GDM1 (cell line): ENCODE data around the gene WRNIP1.

Experiments used
- DNase-seq: peaks from one replicate; lab custom pipeline; 2025; lab: John Stamatoyannopoulos, UW

The WRNIP1 gene

GRCh38 chr6:2741756-2742155 lies 23.4 kb upstream of the WRNIP1 start:
- DNase-seq: no peak

- no peak for DNase-seq
Observed at GRCh38 chr6:2743280-2744208, 21.6 kb upstream of the WRNIP1 start.

GRCh38 chr6:2744209-2744771 lies 20.9 kb upstream of the WRNIP1 start:
- DNase-seq: no peak

GRCh38 chr6:2744778-2745177 lies 20.4 kb upstream of the WRNIP1 start:
- no peak for DNase-seq

GRCh38 chr6:2745246-2745645 lies 19.9 kb upstream of the WRNIP1 start:
- no peak for DNase-seq

- DNase-seq: no peak
Observed at GRCh38 chr6:2746557-2747061, 18.6 kb upstream of the WRNIP1 start.

GRCh38 chr6:2748183-2748582 lies 17.0 kb upstream of the WRNIP1 start:
- no peak for DNase-seq

- peak; percentile 56 for DNase-seq
Observed at GRCh38 chr6:2749969-2750600, 15.1 kb upstream of the WRNIP1 start.

- no peak for DNase-seq
Observed at GRCh38 chr6:2750832-2751231, 14.4 kb upstream of the WRNIP1 start, which contains the start of gene MYLK4. TSS of gene MYLK4 (minus strand) at chr6:2750922. CDS start at chr6:2749294, 1,628 bp downstream.

GRCh38 chr6:2751871-2752270 lies 13.3 kb upstream of the WRNIP1 start:
- DNase-seq: peak; percentile 91

GRCh38 chr6:2752477-2753109 lies 12.6 kb upstream of the WRNIP1 start:
- no peak for DNase-seq

GRCh38 chr6:2753110-2753489 lies 12.1 kb upstream of the WRNIP1 start:
- DNase-seq: no peak

- DNase-seq: no peak
Observed at GRCh38 chr6:2753743-2754142, 11.4 kb upstream of the WRNIP1 start.

GRCh38 chr6:2754393-2754792 lies 10.8 kb upstream of the WRNIP1 start:
- DNase-seq: no peak

- DNase-seq: no peak
Observed at GRCh38 chr6:2754911-2755310, 10.3 kb upstream of the WRNIP1 start.

- DNase-seq: no peak
Observed at GRCh38 chr6:2755456-2755855, 9.7 kb upstream of the WRNIP1 start.

- no peak for DNase-seq
Observed at GRCh38 chr6:2756241-2756640, 9.0 kb upstream of the WRNIP1 start.

GRCh38 chr6:2756687-2757224 lies 8.4 kb upstream of the WRNIP1 start:
- DNase-seq: no peak

GRCh38 chr6:2758980-2759379 lies 6.2 kb upstream of the WRNIP1 start:
- no peak for DNase-seq

GRCh38 chr6:2760882-2761842 lies 4.0 kb upstream of the WRNIP1 start:
- DNase-seq: peak; percentile 18

GRCh38 chr6:2762868-2763267 lies 2.3 kb upstream of the WRNIP1 start:
- peak; percentile 73 for DNase-seq
